Stimulated activated CD8-positive, alpha-beta memory T cell treated with anti-CD3 and anti-CD28 coated beads, Interleukin-12 subunit alpha, Interleukin-12 subunit beta, amount 100 ng/mL, for 1 hour (primary cell): Measurements from ENCODE around the gene ARHGAP26.

Source experiments
- DNase-seq: peaks from one replicate; pipeline ENCODE4 v3.0.0-alpha.2; 2020; ENCODE audit warnings: low read depth

ARHGAP26 gene

GRCh38 chr5:143017992-143018391, 247.8 kb downstream of the ARHGAP26 start:
- no peak for DNase-seq

GRCh38 chr5:143019157-143019556, 249.0 kb downstream of the ARHGAP26 start:
- DNase-seq = no peak

DNA sequence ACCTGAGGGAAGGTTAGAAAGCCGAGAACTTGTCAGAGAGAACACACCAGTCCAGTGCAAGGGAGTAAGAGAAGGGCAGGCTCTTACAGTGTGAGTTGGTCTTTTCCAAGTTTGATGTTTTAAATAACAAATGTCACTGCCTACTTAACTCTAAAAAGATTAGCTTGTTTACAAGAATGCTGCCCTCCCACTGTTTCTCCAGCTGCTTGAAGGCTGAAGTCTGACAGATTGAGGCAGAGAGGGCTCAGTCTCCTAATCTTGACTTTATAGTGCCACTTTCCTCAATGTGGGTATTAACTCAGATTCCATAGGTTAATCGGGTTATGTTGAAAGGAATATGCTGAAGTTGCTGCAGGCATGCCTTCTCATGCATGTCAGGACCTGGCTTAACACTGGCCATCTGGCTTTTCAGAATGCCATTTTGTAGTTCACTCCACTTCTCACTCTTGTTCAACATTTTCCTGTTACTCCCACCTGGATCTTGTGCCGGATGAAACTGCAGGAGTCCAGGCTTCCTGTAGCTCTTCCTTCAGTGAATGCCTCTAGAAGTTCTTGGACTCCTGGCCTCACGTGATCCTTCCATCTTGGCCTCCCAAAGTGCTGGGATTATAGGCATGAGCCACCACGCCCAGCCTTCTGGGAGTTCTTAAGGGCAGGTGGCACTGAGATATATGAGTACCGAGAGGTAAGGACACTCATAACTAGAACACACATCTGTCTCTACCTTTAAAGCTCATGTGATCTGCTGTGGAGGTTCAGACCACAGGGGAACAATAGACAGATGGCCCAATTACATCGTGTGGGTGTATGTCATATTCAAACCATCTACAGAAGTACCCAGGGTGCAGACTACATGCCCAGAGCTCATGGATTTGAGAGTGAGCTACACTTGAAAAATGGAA, 249.7 kb downstream of the ARHGAP26 start:
- no peak for DNase-seq

DNA sequence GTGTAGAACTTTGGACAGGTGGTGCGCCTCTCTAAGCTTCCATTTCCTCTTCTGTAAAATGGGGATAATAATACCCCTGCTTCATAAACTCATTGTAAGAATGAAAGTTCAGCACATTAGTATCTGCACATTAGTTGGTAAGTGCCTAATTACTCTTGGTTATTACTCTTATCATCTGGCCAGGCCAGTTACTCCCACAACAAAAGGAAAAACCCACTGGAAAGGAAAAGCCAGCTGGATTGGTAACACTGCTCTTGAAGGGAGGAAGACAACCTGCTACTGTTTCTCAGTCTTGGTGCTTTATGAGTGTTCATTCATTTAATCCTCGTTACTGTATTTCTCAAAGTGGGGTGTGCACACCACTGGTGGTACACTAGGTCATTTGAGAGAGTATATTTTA, 251.4 kb downstream of the ARHGAP26 start:
- DNase-seq = no peak

GRCh38 chr5:143023411-143024096, 253.4 kb downstream of the ARHGAP26 start:
- no peak for DNase-seq

DNA sequence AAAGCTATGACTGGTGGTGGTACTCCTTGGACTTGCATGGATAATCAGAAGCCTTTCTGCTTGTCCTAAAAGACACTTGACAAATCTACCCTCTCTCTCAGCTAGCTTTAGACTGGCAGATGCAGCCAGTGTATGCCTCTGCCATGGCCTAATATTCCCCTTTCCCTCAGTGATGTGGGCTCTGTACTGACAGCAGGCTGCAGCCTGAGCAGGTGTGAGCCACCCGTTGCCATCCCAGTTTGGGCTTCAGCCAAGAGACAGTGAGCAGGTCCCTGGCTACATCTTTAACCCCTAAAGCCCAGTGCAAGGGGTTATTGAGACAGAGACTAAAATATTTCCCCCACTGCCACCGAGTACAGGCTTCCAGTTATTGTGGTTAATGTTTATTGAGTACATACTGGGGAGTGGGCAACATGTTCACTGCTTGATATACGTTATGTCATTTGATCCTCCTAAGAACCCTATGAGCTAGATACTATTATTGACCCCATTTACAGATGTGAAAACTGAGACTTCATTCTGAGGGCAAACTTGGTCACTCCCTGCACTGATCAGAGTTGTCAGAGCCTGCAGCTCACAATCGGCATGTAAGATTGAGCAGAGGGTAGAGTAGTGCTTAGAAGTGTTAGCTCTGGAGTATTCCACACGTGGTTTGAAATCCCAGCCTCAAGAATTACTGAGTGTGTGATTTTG, 254.2 kb downstream of the ARHGAP26 start:
- no peak for DNase-seq

DNA sequence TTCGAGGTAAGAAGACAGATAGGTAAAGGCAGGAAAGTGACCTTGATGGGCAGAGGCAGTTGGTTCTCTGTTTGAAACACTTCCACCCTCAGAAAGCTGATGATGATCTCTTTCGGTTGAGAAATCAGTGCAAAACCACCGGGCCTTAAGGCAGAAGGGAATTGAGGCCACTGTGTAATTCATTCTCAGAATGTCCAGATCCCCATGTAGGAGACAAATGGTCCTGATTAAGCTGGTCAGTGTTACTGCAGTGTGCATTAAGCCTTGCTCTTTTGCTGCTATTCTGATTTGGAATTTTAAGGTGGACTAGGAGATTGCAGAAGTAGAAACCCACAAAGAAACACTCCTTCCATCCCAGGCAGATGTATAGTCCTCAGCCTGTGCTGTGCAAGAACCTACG, 255.2 kb downstream of the ARHGAP26 start:
- DNase-seq = no peak

GRCh38 chr5:143025971-143026370, 255.8 kb downstream of the ARHGAP26 start:
- no peak for DNase-seq

GRCh38 chr5:143026380-143026779, 256.2 kb downstream of the ARHGAP26 start:
- DNase-seq = no peak

GRCh38 chr5:143029293-143029692, 259.1 kb downstream of the ARHGAP26 start:
- DNase-seq = no peak

DNA sequence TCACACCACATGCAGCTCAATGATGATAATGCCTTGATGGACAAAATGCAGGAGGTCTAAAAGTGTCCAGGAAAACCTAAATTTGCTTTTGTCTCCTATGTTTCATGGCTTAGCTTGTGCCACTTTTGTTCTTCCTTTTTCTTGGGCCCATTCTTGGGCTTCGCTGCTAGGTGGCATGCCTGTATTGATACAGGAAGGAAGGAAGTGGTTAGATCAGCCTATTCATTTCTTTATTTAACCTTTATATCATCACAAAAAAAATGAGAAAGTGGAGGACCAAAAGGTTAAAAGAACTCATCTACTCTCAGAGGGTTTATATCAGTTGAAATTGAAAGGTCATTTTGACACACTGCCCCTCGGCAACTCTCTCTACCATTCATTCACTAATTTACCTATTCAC, 260.2 kb downstream of the ARHGAP26 start:
- DNase-seq = no peak

- DNase-seq = no peak
Observed at GRCh38 chr5:143031781-143032580, 261.8 kb downstream of the ARHGAP26 start.

DNA sequence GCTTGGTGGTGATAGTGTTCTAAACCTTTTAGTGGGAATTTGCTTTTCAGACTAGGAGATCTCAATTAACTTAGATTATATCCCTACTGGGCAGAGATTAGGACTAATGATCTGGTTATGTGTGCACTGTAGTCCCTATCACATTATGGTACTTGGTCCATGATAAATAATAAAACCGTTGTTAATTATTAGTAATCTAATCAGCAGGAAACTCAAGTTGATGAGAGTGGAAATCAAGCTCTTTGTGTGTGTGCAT, 262.3 kb downstream of the ARHGAP26 start:
- DNase-seq = no peak

- no peak for DNase-seq
Observed at GRCh38 chr5:143033535-143034250, 263.5 kb downstream of the ARHGAP26 start.

DNA sequence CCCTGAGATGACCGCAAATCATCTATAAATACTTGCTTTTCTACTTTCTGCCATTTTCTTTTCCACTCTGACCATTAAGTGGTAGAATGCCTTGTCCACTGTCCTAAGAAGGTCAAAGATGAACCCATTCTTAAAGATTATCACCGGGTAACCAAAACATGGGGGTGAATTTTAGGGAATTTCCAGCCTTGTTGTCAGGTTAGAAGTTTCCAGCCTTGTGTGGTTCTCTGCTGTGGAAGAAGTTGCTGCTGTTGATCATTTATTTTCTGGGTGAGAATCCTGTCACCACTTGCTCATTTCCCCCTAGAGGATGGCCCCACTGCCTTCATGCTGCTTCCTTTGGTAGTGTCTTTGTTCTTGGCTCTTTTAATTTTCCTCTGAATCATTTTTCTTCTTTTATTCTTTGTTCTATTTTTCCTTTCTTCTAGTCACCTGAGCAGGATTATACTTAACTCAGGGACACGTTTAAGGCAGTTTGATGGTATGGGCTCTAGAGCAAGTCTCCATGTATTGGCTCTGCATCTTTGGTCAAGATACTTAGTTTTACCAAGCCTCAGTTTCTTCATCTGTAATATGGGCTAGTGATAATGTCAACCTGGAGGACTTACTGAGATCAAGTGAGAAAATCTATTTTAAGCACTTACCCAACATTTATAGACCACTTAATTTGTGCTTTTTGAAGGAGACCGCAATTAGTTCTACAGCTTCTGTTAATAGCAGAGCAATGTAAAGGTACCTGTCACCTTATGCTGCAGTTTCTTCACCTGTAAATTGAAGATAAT, 266.2 kb downstream of the ARHGAP26 start:
- no peak for DNase-seq

DNA sequence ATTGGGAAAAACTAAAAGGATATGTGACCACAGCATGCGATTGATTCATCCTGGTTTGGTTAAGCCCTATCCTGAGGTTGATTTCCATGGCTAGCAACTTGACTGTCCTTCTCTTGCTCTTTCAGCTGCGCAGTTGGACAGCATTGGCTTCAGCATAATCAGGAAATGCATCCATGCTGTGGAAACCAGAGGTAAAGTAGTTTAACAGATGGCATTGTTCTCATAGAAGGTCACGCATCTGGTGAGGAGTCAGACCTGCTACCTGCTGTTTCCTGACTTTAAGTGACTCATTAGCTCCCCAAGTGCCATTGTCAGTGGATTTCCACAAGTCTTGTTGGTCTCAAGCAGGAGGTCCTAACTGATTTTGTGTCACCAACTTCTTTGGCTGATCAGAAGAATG, 266.9 kb downstream of the ARHGAP26 start:
- no peak for DNase-seq

GRCh38 chr5:143037708-143038107, 267.5 kb downstream of the ARHGAP26 start:
- DNase-seq = no peak

DNA sequence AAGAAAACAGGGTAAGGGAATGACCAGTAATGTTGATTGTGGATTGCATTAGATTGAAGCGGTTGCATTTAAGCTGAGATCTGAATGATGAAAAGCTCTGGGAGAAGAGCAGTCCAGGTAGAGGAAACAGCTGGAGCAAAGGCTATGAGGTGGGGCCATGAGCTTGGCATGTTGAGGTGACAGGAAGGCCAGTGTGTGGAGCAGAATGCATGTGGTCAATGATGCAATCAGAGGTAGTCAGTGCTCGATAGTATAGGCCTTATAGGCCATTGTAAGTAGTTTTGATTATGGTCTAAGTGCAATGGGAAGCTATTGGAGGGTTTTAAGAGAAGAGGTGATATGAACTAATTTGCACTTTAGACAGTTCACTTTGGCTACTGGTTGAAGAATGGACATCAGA, 270.4 kb downstream of the ARHGAP26 start:
- DNase-seq = no peak

GRCh38 chr5:143041461-143041860, 271.3 kb downstream of the ARHGAP26 start:
- DNase-seq = no peak

DNA sequence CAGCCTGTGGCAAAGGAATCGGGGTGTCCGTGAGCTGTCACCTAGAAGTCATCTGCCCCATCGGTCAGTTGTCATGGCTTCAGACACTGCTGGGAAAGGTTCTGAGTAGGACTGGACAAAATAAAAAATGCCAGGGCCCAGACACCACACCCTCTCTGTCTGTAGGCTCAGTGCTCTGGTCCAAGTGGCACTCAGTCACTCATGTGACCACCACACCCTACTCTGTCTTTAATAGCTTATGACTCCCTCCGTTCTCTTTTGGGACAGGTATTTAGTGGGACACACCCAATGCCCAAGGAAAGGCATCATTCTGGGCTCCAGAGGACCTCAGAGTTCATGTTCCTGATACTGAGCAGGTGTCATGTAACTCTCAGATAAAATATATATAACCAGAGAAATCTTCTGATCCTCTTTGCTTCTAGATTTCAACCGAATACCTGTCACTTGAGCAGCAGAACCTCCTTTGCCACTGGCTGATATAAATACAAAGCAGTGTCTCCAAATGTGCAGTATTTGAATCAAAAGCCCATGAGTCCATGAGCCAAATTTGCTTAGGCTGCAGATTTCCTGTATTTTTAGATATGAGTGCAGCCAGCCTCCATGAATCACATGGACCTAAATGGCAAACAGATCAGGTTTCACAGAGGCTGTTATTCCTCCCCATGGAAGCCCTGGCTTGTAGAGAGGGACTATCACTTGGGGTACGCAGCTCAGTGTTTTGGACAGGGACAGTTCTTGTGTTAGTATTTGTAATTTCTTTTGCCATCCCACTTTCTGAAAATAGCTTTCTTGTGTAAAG, 272.0 kb downstream of the ARHGAP26 start:
- DNase-seq = no peak
